RWPE1 (cell line): Measurements from ENCODE around the gene WDR72.

Source experiments
- CTCF ChIA-PET: fragments of 350-600 bp; sonication (Branson Sonifier 250); formaldehyde crosslinking; extraction: SDS; loops from one replicate; lab custom pipeline; 2021; lab: Yijun Ruan, JAX
- POLR2A ChIA-PET: fragments of 400-600 bp; formaldehyde crosslinking; extraction: SDS; loops from one replicate; lab custom pipeline; 2020; ENCODE audit warnings: antibody characterized with exemption; ENCODE audit not compliant: low non-redundant PET; lab: Yijun Ruan, JAX
- DNase-seq: peaks from one replicate; pipeline ENCODE4 v3.0.0; 2012; ENCODE audit warnings: low spot score
- H3K27ac ChIP-seq: fragments of 450-650 bp; 2 replicates; pipeline ENCODE4 v1.5.1; 2017
- TF ChIP-seq, protein P1 (sequence below): fragments of 450-650 bp; conservative IDR thresholded peaks from 2 replicates; pipeline ENCODE4 v1.5.1; 2017; ENCODE audit warnings: low read depth, mild to moderate bottlenecking

The WDR72 gene

GRCh38 chr15:53520996-53521395 lies 238.5 kb downstream of the WDR72 start:
- no peak overlapping the region for H3K27ac ChIP-seq
- TF ChIP-seq, protein P1, sequence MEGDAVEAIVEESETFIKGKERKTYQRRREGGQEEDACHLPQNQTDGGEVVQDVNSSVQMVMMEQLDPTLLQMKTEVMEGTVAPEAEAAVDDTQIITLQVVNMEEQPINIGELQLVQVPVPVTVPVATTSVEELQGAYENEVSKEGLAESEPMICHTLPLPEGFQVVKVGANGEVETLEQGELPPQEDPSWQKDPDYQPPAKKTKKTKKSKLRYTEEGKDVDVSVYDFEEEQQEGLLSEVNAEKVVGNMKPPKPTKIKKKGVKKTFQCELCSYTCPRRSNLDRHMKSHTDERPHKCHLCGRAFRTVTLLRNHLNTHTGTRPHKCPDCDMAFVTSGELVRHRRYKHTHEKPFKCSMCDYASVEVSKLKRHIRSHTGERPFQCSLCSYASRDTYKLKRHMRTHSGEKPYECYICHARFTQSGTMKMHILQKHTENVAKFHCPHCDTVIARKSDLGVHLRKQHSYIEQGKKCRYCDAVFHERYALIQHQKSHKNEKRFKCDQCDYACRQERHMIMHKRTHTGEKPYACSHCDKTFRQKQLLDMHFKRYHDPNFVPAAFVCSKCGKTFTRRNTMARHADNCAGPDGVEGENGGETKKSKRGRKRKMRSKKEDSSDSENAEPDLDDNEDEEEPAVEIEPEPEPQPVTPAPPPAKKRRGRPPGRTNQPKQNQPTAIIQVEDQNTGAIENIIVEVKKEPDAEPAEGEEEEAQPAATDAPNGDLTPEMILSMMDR = no peak
- ChIA-PET CTCF (no interaction called here), POLR2A (no interaction called here)
- no peak for DNase-seq

- no peak for DNase-seq
- CTCF ChIA-PET = no interaction called here
- no peak overlapping the region for H3K27ac ChIP-seq
- TF ChIP-seq, protein P1 = no peak
- POLR2A ChIA-PET = no interaction called here
Measured at GRCh38 chr15:53513431-53513830, 246.0 kb downstream of the WDR72 start.

DNA sequence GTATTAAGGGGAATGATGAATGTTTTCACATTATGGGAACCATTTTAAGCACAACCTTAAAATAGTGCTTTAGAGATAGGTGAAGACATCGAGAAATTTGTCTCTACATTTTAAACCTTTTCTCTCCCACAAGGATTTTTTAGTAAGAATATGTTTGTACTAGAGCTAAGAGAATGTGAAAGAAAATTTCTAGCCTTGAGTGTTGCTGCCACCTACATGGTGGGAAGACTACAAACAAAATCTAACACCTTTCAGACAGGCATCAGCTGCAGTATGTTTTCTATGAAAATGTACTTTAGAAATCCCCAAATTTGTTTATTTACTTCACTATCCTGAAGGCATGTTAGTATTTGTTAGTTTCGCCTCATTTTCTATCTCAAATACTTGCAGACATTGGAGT lies 247.4 kb downstream of the WDR72 start:
- CTCF ChIA-PET = interaction anchor here (0.6 kb wide), 1 partner anchor 613 kb away, joined by 3 read pairs; no protein-coding TSS in a partner anchor
- TF ChIP-seq, protein P1 = no peak
- POLR2A ChIA-PET = no interaction called here
- DNase-seq = no peak
- H3K27ac ChIP-seq = no peak overlapping the region

DNA sequence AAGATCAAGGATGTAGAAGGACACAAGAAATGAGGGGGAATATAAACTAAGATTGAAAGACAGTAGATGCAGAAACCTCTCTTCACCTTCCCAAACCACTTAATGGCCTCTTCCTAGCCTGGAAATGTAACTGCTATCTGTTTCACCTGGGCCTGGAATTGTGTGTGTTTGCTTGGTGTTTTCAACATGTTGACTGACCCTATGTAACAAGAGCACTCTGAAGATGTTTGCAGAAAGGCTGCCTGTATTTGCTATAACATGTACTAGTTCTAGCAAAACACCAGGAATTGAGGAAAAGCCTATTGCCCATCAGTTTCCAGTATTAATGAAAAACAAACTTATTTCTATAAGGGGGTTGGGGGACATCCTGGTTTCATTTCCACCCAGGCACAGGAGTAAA lies 248.3 kb downstream of the WDR72 start:
- no peak overlapping the region for H3K27ac ChIP-seq
- ChIA-PET POLR2A (no interaction called here), CTCF (no interaction called here)
- no peak for DNase-seq
- TF ChIP-seq, protein P1 = no peak

- DNase-seq = no peak
- no peak overlapping the region for H3K27ac ChIP-seq
- TF ChIP-seq, protein P1 = no peak
- POLR2A ChIA-PET = no interaction called here
- CTCF ChIA-PET = no interaction called here
Measured at GRCh38 chr15:53506370-53506769, 253.1 kb downstream of the WDR72 start.

GRCh38 chr15:53498996-53499395 lies 260.5 kb downstream of the WDR72 start:
- CTCF ChIA-PET = no interaction called here
- POLR2A ChIA-PET = no interaction called here
- TF ChIP-seq, protein P1 = no peak
- H3K27ac ChIP-seq = no peak overlapping the region
- no peak for DNase-seq

GRCh38 chr15:53490341-53490740 lies 269.1 kb downstream of the WDR72 start:
- ChIA-PET POLR2A (no interaction called here), CTCF (no interaction called here)
- TF ChIP-seq, protein P1 = no peak

More at GRCh38 chr15:53490341-53490740, 269.1 kb downstream of the WDR72 start:
- no peak for DNase-seq
- H3K27ac ChIP-seq = no peak overlapping the region
